HCT116 (cell line): ENCODE results near the gene SENP1.

ENCODE experiments used
- CTCF ChIP-seq, 3 experiments: fragments of 200-600 bp in 1 of 3; sonication (generic) in 1 of 3; IDR thresholded peaks in 2 of 3; conservative IDR thresholded peaks in 1 of 3; 2 replicates each; pipeline ENCODE4 v1.5.1; 2012 to 2017; ENCODE audit warnings: low read depth in 2 of 3, low read length in 2 of 3, antibody characterized with exemption in 1 of 3, borderline replicate concordance in 1 of 3, control low read depth in 1 of 3, mild to moderate bottlenecking in 1 of 3, mixed read lengths in 1 of 3, mixed run types in 1 of 3, moderate library complexity in 1 of 3; ENCODE audit not compliant: insufficient read depth in 1 of 3
- EZH2phosphoT487 ChIP-seq: fragments of 200-600 bp; IDR thresholded peaks from 2 replicates; pipeline ENCODE4 v1.6.1; 2018; ENCODE audit warnings: antibody characterized with exemption, borderline replicate concordance
- POLR2A ChIP-seq: IDR thresholded peaks from 2 replicates; pipeline ENCODE4 v1.7.0; 2011; ENCODE audit warnings: borderline replicate concordance; ENCODE audit not compliant: insufficient read depth, insufficient read length; ENCODE audit errors: extremely low read depth
- POLR2AphosphoS5 ChIP-seq: IDR thresholded peaks from 2 replicates; pipeline ENCODE4 v1.6.1; 2011; ENCODE audit warnings: mild to moderate bottlenecking, low read depth, low read length, moderate library complexity
- REST ChIP-seq: IDR thresholded peaks from 2 replicates; pipeline ENCODE4 v1.6.1; 2012; ENCODE audit warnings: low read depth
- SP1 ChIP-seq: IDR thresholded peaks from 2 replicates; pipeline ENCODE4 v1.6.1; 2012; ENCODE audit warnings: low read depth
- ZFX ChIP-seq: fragments of 450-650 bp; IDR thresholded peaks from 2 replicates; pipeline ENCODE4 v1.6.1; 2017

GRCh38 chr12:48016373-48017020, 89.4 kb downstream of the SENP1 start:
- TF ChIP-seq CTCF (IDR thresholded peaks at IDR 0.05 in 2 of 3, conservative IDR thresholded peaks at IDR 0.05 in 1 of 3; ENCODE audit: borderline replicate concordance in 1 of 3, insufficient read depth in 1 of 3, low read depth in 2 of 3, low read length in 2 of 3) (no peak), POLR2A (no peak), EZH2phosphoT487 (no peak), ZFX (no peak), REST (no peak), POLR2AphosphoS5 (no peak), SP1 (no peak)
